Mesendoderm (in vitro differentiated cells): Measurements from ENCODE around the gene IGF2R.

Experiments
- DNase-seq: peaks from one replicate; pipeline ENCODE4 v3.0.0; 2013
- H2AK5ac ChIP-seq: 2 replicates; pipeline ENCODE4 v1.6.1; 2013; ENCODE audit warnings: low read length, inconsistent platforms
- H2BK120ac ChIP-seq: 2 replicates; pipeline ENCODE4 v1.6.1; 2013; ENCODE audit warnings: low read depth, mild to moderate bottlenecking, low read length, moderate library complexity, mixed read lengths
- H2BK15ac ChIP-seq: replicated peaks from 2 replicates; pipeline ENCODE4 v1.6.1; 2013; ENCODE audit warnings: low read depth, mild to moderate bottlenecking, moderate library complexity
- H2BK5ac ChIP-seq: 2 replicates; pipeline ENCODE4 v1.6.1; 2013; ENCODE audit warnings: low read length, inconsistent platforms
- H3K18ac ChIP-seq: 2 replicates; pipeline ENCODE4 v1.6.1; 2013; ENCODE audit warnings: mild to moderate bottlenecking, low read length, mixed read lengths
- H3K23ac ChIP-seq: one replicate; pipeline ENCODE4 v1.6.1; 2013; ENCODE audit warnings: low read length
- H3K27ac ChIP-seq: 2 replicates; pipeline ENCODE4 v1.5.1; 2013; ENCODE audit warnings: low read depth, mild to moderate bottlenecking, inconsistent platforms, low read length, moderate library complexity
- H3K27me3 ChIP-seq: 2 replicates; pipeline ENCODE4 v1.6.1; 2013; ENCODE audit warnings: low read length, control low read depth, mild to moderate bottlenecking, inconsistent platforms; ENCODE audit not compliant: insufficient read depth, poor library complexity
- H3K36me3 ChIP-seq: 2 replicates; pipeline ENCODE4 v1.6.1; 2013; ENCODE audit warnings: low read length, inconsistent platforms; ENCODE audit not compliant: control insufficient read depth, insufficient read depth
- H3K4ac ChIP-seq: one replicate; pipeline ENCODE4 v1.6.1; 2013; ENCODE audit warnings: low read depth, mild to moderate bottlenecking, low read length, moderate library complexity
- H3K4me1 ChIP-seq: 2 replicates; pipeline ENCODE4 v1.6.1; 2013; ENCODE audit warnings: low read depth, low read length, inconsistent platforms; ENCODE audit not compliant: control insufficient read depth
- H3K4me2 ChIP-seq: 2 replicates; pipeline ENCODE4 v1.6.1; 2013; ENCODE audit warnings: low read length
- H3K4me3 ChIP-seq: 2 replicates; pipeline ENCODE4 v1.5.1; 2013; ENCODE audit warnings: mild to moderate bottlenecking, low read length
- H3K56ac ChIP-seq: one replicate; pipeline ENCODE4 v1.6.1; 2013; ENCODE audit warnings: low read length
- H3K79me1 ChIP-seq: 2 replicates; pipeline ENCODE4 v1.6.1; 2013; ENCODE audit warnings: low read length, inconsistent platforms
- H3K79me2 ChIP-seq: 2 replicates; pipeline ENCODE4 v1.6.1; 2013; ENCODE audit warnings: mild to moderate bottlenecking, low read length; ENCODE audit not compliant: control insufficient read depth, insufficient read depth
- H3K9ac ChIP-seq: 2 replicates; pipeline ENCODE4 v1.6.1; 2013; ENCODE audit warnings: low read length, inconsistent platforms
- H4K5ac ChIP-seq: one replicate; pipeline ENCODE4 v1.6.1; 2013; ENCODE audit warnings: low read length
- H4K8ac ChIP-seq: one replicate; pipeline ENCODE4 v1.6.1; 2013; ENCODE audit warnings: low read depth, mild to moderate bottlenecking, control low read depth, low read length, moderate library complexity
- WGBS: extraction: QIAGEN DNeasy Blood & Tissue Kit; methylation state at CpG from one replicate; pipeline ENCODE4 v1.1.7; 2013; ENCODE audit warnings: low lambda C conversion rate, missing lambda C conversion rate; ENCODE audit not compliant: insufficient coverage; ENCODE audit errors: extremely low coverage; 5-methylcytosine and 5-hydroxymethylcytosine counted together

The IGF2R gene

GRCh38 chr6:159977255-159977903, 8.5 kb downstream of the IGF2R start:
- Histone ChIP-seq H4K5ac (no peak overlapping the region), H3K23ac (no peak overlapping the region), H3K4ac (no peak overlapping the region), H3K56ac (peak overlapping the region; percentile 25), H4K8ac (no peak overlapping the region), H3K79me1 (peaks cover 43% of the 10 kb centered on the region), H3K36me3 (no peaks in the 10 kb centered on the region), H3K9ac (no peak overlapping the region), H2BK15ac (no peak overlapping the region), H3K4me2 (no peak overlapping the region), H2AK5ac (no peak overlapping the region), H3K79me2 (peaks cover 78% of the 10 kb centered on the region), H3K4me3 (no peak overlapping the region), H3K27ac (no peak overlapping the region), H2BK5ac (no peak overlapping the region), H3K18ac (no peak overlapping the region), H3K27me3 (no peaks in the 10 kb centered on the region), H3K4me1 (peaks cover 13% of the 10 kb centered on the region), H2BK120ac (no peak overlapping the region)
- no CpG with 5 or more reads among the region's 14 CpGs for WGBS
- no peak for DNase-seq

GRCh38 chr6:159977904-159978268, 9.0 kb downstream of the IGF2R start:
- Histone ChIP-seq H2BK5ac (no peak overlapping the region), H3K4me3 (no peak overlapping the region), H3K27ac (no peak overlapping the region), H3K36me3 (no peaks in the 10 kb centered on the region), H3K4ac (no peak overlapping the region), H3K79me1 (peaks cover 43% of the 10 kb centered on the region), H3K18ac (no peak overlapping the region), H2AK5ac (no peak overlapping the region), H3K4me2 (no peak overlapping the region), H4K8ac (no peak overlapping the region), H3K4me1 (peaks cover 13% of the 10 kb centered on the region), H3K79me2 (peaks cover 73% of the 10 kb centered on the region), H2BK120ac (no peak overlapping the region), H3K9ac (no peak overlapping the region), H2BK15ac (no peak overlapping the region), H3K27me3 (no peaks in the 10 kb centered on the region), H4K5ac (no peak overlapping the region), H3K23ac (no peak overlapping the region), H3K56ac (no peak overlapping the region)
- DNase-seq, result no peak
- WGBS, result no CpG with 5 or more reads among the region's 8 CpGs

- Histone ChIP-seq H3K18ac (no peak overlapping the region), H3K56ac (no peak overlapping the region), H3K36me3 (no peaks in the 10 kb centered on the region), H3K4ac (no peak overlapping the region), H3K79me1 (peaks cover 47% of the 10 kb centered on the region), H3K9ac (no peak overlapping the region), H4K8ac (no peak overlapping the region), H3K27me3 (no peaks in the 10 kb centered on the region), H2BK15ac (no peak overlapping the region), H3K23ac (no peak overlapping the region), H3K4me3 (no peak overlapping the region), H2BK5ac (no peak overlapping the region), H3K4me1 (peaks cover 13% of the 10 kb centered on the region), H2BK120ac (no peak overlapping the region), H3K79me2 (peaks cover 75% of the 10 kb centered on the region), H2AK5ac (no peak overlapping the region), H3K27ac (peak overlapping the region; percentile 3), H3K4me2 (no peak overlapping the region), H4K5ac (no peak overlapping the region)
- peak; percentile 41 for DNase-seq
- WGBS, result no CpG with 5 or more reads among the region's 13 CpGs
Observed at GRCh38 chr6:159978291-159979135, 9.6 kb downstream of the IGF2R start.

GRCh38 chr6:159979136-159979874, 10.4 kb downstream of the IGF2R start:
- Histone ChIP-seq H3K79me1 (peaks cover 54% of the 10 kb centered on the region), H3K79me2 (peaks cover 74% of the 10 kb centered on the region), H3K4me1 (peaks cover 13% of the 10 kb centered on the region), H2BK15ac (no peak overlapping the region), H2AK5ac (no peak overlapping the region), H2BK5ac (no peak overlapping the region), H3K23ac (no peak overlapping the region), H3K4me2 (no peak overlapping the region), H4K8ac (no peak overlapping the region), H3K18ac (no peak overlapping the region), H3K4me3 (no peak overlapping the region), H3K36me3 (no peaks in the 10 kb centered on the region), H4K5ac (no peak overlapping the region), H2BK120ac (no peak overlapping the region), H3K9ac (no peak overlapping the region), H3K4ac (no peak overlapping the region), H3K27ac (peak overlapping the region; percentile 3), H3K27me3 (no peaks in the 10 kb centered on the region), H3K56ac (no peak overlapping the region)
- peak; percentile 83 for DNase-seq
- WGBS, result no CpG with 5 or more reads among the region's 11 CpGs

GRCh38 chr6:159980474-159980873, 11.6 kb downstream of the IGF2R start:
- Histone ChIP-seq H3K79me1 (peaks cover 54% of the 10 kb centered on the region), H4K5ac (no peak overlapping the region), H3K4me3 (no peak overlapping the region), H3K27ac (no peak overlapping the region), H3K9ac (no peak overlapping the region), H3K4ac (no peak overlapping the region), H3K18ac (no peak overlapping the region), H4K8ac (no peak overlapping the region), H3K27me3 (no peaks in the 10 kb centered on the region), H3K36me3 (no peaks in the 10 kb centered on the region), H3K79me2 (peaks cover 73% of the 10 kb centered on the region), H2BK15ac (no peak overlapping the region), H3K56ac (no peak overlapping the region), H2BK120ac (no peak overlapping the region), H3K4me2 (no peak overlapping the region), H3K23ac (no peak overlapping the region), H2AK5ac (no peak overlapping the region), H3K4me1 (peaks cover 13% of the 10 kb centered on the region), H2BK5ac (no peak overlapping the region)
- no CpG with 5 or more reads among the region's 5 CpGs for WGBS
- DNase-seq, result no peak
